GM19240 (cell line): Measurements from ENCODE around the gene NPIPB9.

Experiments used
- DNase-seq: peaks from one replicate; pipeline ENCODE4 v3.0.0; 2011; ENCODE audit warnings: low spot score; ENCODE audit not compliant: insufficient read length

Gene NPIPB9

DNA sequence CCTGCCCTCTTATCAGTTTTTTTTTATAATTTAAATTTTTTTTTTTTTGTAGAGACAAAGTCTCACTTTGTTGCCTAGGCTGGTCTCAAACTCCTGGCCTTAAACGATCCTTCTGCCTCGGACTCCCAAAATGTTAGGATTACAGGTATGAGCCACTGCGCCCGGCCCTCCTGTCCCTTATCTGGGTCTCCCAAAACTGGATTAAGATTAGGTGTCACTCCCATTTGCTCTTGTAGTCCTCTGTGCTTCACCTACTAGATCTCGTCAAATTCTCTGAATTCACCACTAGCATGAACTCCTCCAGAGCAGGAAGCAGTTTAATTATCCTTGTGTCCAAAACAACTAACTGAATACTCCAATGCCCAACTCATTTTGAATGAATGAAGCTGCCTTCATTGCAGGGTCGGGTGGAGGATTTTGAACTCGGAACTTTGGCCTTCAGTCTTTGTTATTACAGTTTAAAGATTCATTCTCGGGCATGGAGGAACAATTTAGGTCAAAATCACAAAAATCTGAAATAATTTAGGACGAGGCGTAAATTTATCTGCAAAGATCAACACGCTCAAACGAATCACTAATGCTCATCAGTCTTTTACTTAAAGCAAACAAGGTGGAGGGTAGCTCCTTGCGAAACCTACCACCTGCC, 70.4 kb downstream of the NPIPB9 start:
- DNase-seq = no peak
